Activated CD4-positive, alpha-beta T cell treated with anti-CD3 and anti-CD28 coated beads, Interleukin-2, amount 10 ng/mL, durations not matched to agents 7 days and 5 days (primary cell): Measurements from ENCODE around the gene JMJD4. TPM values are rescaled to one million over a fixed set of nuclear protein-coding genes. Genes with fewer than 3 reads are reported as not detected.
A peak's percentile ranks its signal among the peaks of the same experiment; 100 is the strongest.

Experiments used
- CTCF ChIA-PET: fragments of 350-600 bp; sonication (Branson Sonifier 250); formaldehyde crosslinking; loops from one replicate; lab custom pipeline; 2021; ENCODE audit warnings: antibody characterized with exemption; lab: Charles Lee
- POLR2A ChIA-PET: fragments of 350-600 bp; sonication (Branson Sonifier 250); formaldehyde crosslinking; loops from one replicate; lab custom pipeline; 2021; ENCODE audit warnings: antibody characterized with exemption; lab: Charles Lee
- DNase-seq: peaks from one replicate; pipeline ENCODE4 v3.0.0-alpha.2; 2020
- H3K27ac Mint-ChIP-seq: one replicate; pipeline ENCODE4 v1.8.0; 2021; ENCODE audit warnings: mild to moderate bottlenecking, moderate library complexity, mixed read lengths
- H3K27me3 Mint-ChIP-seq: one replicate; pipeline ENCODE4 v1.8.0; 2021; ENCODE audit warnings: mixed read lengths
- H3K36me3 Mint-ChIP-seq: one replicate; pipeline ENCODE4 v1.8.0; 2021; ENCODE audit warnings: low read depth, mixed read lengths
- H3K4me1 Mint-ChIP-seq: one replicate; pipeline ENCODE4 v1.8.0; 2021; ENCODE audit warnings: mixed read lengths
- H3K4me3 Mint-ChIP-seq: one replicate; pipeline ENCODE4 v1.8.0; 2021; ENCODE audit warnings: mild to moderate bottlenecking, moderate library complexity, mixed read lengths
- H3K9me3 Mint-ChIP-seq: one replicate; pipeline ENCODE4 v1.8.0; 2021; ENCODE audit warnings: mixed read lengths
- total RNA-seq, 2 experiments: library from RNA; stranded (reverse); gene quantifications; one replicate each; pipeline ENCODE4 v1.2.3, GENCODE V29; 2021

The JMJD4 gene
- total RNA-seq, 2 experiments from 2014 or later, result 15.4 to 20.0 TPM

- H3K4me1 Mint-ChIP-seq, result peaks cover 38% of the 10 kb centered on the region
- H3K36me3 Mint-ChIP-seq, result peaks cover 23% of the 10 kb centered on the region
- DNase-seq, result no peak
- H3K27me3 Mint-ChIP-seq, result no peaks in the 10 kb centered on the region
- no peak overlapping the region for H3K4me3 Mint-ChIP-seq
- no peak overlapping the region for H3K27ac Mint-ChIP-seq
- ChIA-PET CTCF (interaction anchor here (1.3 to 2.1 kb wide), 4 partner anchors 9 to 179 kb away, joined by 3 to 7 read pairs (median 4); no protein-coding TSS in a partner anchor), POLR2A (interaction anchor here (1.1 kb wide), 1 partner anchor 9 kb away, joined by 3 read pairs; no protein-coding TSS in a partner anchor)
- H3K9me3 Mint-ChIP-seq, result no peaks in the 10 kb centered on the region
These were observed 39.9 kb upstream of the JMJD4 start for GRCh38 chr1:227774821-227775661.

GRCh38 chr1:227774051-227774731, 39.1 kb upstream of the JMJD4 start:
- H3K9me3 Mint-ChIP-seq, result no peaks in the 10 kb centered on the region
- peak overlapping the region; percentile 86 for H3K27ac Mint-ChIP-seq
- H3K27me3 Mint-ChIP-seq, result no peaks in the 10 kb centered on the region
- ChIA-PET POLR2A (interaction anchor here (1.1 kb wide), 1 partner anchor 8 kb away, joined by 3 read pairs; no protein-coding TSS in a partner anchor), CTCF (interaction anchor here (0.5 to 2.1 kb wide), 4 partner anchors 8 to 187 kb away, joined by 3 to 7 read pairs (median 3); no protein-coding TSS in a partner anchor)
- H3K4me3 Mint-ChIP-seq, result no peak overlapping the region
- peak; percentile 63 for DNase-seq
- H3K36me3 Mint-ChIP-seq, result peaks cover 25% of the 10 kb centered on the region
- peaks cover 38% of the 10 kb centered on the region for H3K4me1 Mint-ChIP-seq

GRCh38 chr1:227773558-227773957, 38.5 kb upstream of the JMJD4 start:
- Mint-ChIP-seq H3K27me3 (no peaks in the 10 kb centered on the region), H3K27ac (peak overlapping the region; percentile 86), H3K36me3 (peaks cover 32% of the 10 kb centered on the region), H3K9me3 (no peaks in the 10 kb centered on the region), H3K4me3 (no peak overlapping the region), H3K4me1 (peaks cover 40% of the 10 kb centered on the region)
- ChIA-PET POLR2A (no interaction called here), CTCF (interaction anchor here (1.2 to 1.3 kb wide), 2 partner anchors 10 to 180 kb away, joined by 3 read pairs; no protein-coding TSS in a partner anchor)
- DNase-seq, result no peak

- H3K9me3 Mint-ChIP-seq, result no peaks in the 10 kb centered on the region
- H3K27me3 Mint-ChIP-seq, result no peaks in the 10 kb centered on the region
- H3K4me3 Mint-ChIP-seq, result no peak overlapping the region
- POLR2A ChIA-PET, result no interaction called here
- H3K36me3 Mint-ChIP-seq, result peaks cover 48% of the 10 kb centered on the region
- no peak for DNase-seq
- H3K27ac Mint-ChIP-seq, result no peak overlapping the region
- CTCF ChIA-PET, result no interaction called here
- H3K4me1 Mint-ChIP-seq, result peaks cover 56% of the 10 kb centered on the region
These were observed 36.7 kb upstream of the JMJD4 start for GRCh38 chr1:227771771-227772170.

GRCh38 chr1:227771326-227771725, 36.2 kb upstream of the JMJD4 start:
- Mint-ChIP-seq H3K4me3 (no peak overlapping the region), H3K36me3 (peaks cover 53% of the 10 kb centered on the region), H3K27me3 (no peaks in the 10 kb centered on the region), H3K4me1 (peaks cover 60% of the 10 kb centered on the region), H3K27ac (no peak overlapping the region), H3K9me3 (no peaks in the 10 kb centered on the region)
- ChIA-PET POLR2A (no interaction called here), CTCF (no interaction called here)
- DNase-seq, result no peak

GRCh38 chr1:227770812-227771211, 35.7 kb upstream of the JMJD4 start:
- H3K27me3 Mint-ChIP-seq, result no peaks in the 10 kb centered on the region
- ChIA-PET POLR2A (no interaction called here), CTCF (no interaction called here)
- no peaks in the 10 kb centered on the region for H3K9me3 Mint-ChIP-seq
- peaks cover 48% of the 10 kb centered on the region for H3K36me3 Mint-ChIP-seq
- H3K27ac Mint-ChIP-seq, result no peak overlapping the region
- peaks cover 65% of the 10 kb centered on the region for H3K4me1 Mint-ChIP-seq
- H3K4me3 Mint-ChIP-seq, result no peak overlapping the region
- DNase-seq, result no peak

- no peak overlapping the region for H3K27ac Mint-ChIP-seq
- no peak overlapping the region for H3K4me3 Mint-ChIP-seq
- no peaks in the 10 kb centered on the region for H3K9me3 Mint-ChIP-seq
- peaks cover 50% of the 10 kb centered on the region for H3K36me3 Mint-ChIP-seq
- CTCF ChIA-PET, result no interaction called here
- DNase-seq, result no peak
- POLR2A ChIA-PET, result no interaction called here
- no peaks in the 10 kb centered on the region for H3K27me3 Mint-ChIP-seq
- peaks cover 70% of the 10 kb centered on the region for H3K4me1 Mint-ChIP-seq
These were observed 34.9 kb upstream of the JMJD4 start for GRCh38 chr1:227769936-227770494.

GRCh38 chr1:227769047-227769935, 34.2 kb upstream of the JMJD4 start:
- ChIA-PET CTCF (no interaction called here), POLR2A (no interaction called here)
- DNase-seq, result no peak
- Mint-ChIP-seq H3K4me3 (no peak overlapping the region), H3K27ac (no peak overlapping the region), H3K27me3 (no peaks in the 10 kb centered on the region), H3K9me3 (no peaks in the 10 kb centered on the region), H3K36me3 (peaks cover 49% of the 10 kb centered on the region), H3K4me1 (peaks cover 70% of the 10 kb centered on the region)

GRCh38 chr1:227768640-227769039, 33.5 kb upstream of the JMJD4 start:
- CTCF ChIA-PET, result interaction anchor here (1.0 to 1.5 kb wide), 2 partner anchors 108 to 185 kb away, joined by 5 read pairs; no protein-coding TSS in a partner anchor
- POLR2A ChIA-PET, result no interaction called here
- H3K4me3 Mint-ChIP-seq, result no peak overlapping the region
- no peaks in the 10 kb centered on the region for H3K9me3 Mint-ChIP-seq
- H3K27ac Mint-ChIP-seq, result no peak overlapping the region
- H3K4me1 Mint-ChIP-seq, result peaks cover 70% of the 10 kb centered on the region
- H3K27me3 Mint-ChIP-seq, result no peaks in the 10 kb centered on the region
- DNase-seq, result no peak
- H3K36me3 Mint-ChIP-seq, result peaks cover 49% of the 10 kb centered on the region

GRCh38 chr1:227768125-227768439, 33.0 kb upstream of the JMJD4 start:
- CTCF ChIA-PET, result interaction anchor here (1.0 to 1.5 kb wide), 2 partner anchors 109 to 186 kb away, joined by 5 read pairs; no protein-coding TSS in a partner anchor
- H3K9me3 Mint-ChIP-seq, result no peaks in the 10 kb centered on the region
- DNase-seq, result no peak
- peaks cover 70% of the 10 kb centered on the region for H3K4me1 Mint-ChIP-seq
- H3K27ac Mint-ChIP-seq, result no peak overlapping the region
- no peak overlapping the region for H3K4me3 Mint-ChIP-seq
- POLR2A ChIA-PET, result no interaction called here
- no peaks in the 10 kb centered on the region for H3K27me3 Mint-ChIP-seq
- peaks cover 50% of the 10 kb centered on the region for H3K36me3 Mint-ChIP-seq

GRCh38 chr1:227767401-227768124, 32.5 kb upstream of the JMJD4 start:
- Mint-ChIP-seq H3K9me3 (no peaks in the 10 kb centered on the region), H3K4me1 (peaks cover 72% of the 10 kb centered on the region), H3K27ac (peak overlapping the region; percentile 91), H3K27me3 (no peaks in the 10 kb centered on the region), H3K36me3 (peaks cover 49% of the 10 kb centered on the region), H3K4me3 (peak overlapping the region; percentile 14)
- POLR2A ChIA-PET, result no interaction called here
- CTCF ChIA-PET, result interaction anchor here (1.0 to 1.8 kb wide), 4 partner anchors 10 to 186 kb away, joined by 3 to 5 read pairs (median 5); no protein-coding TSS in a partner anchor
- no peak for DNase-seq
